ENCODE measurements around the gene RANGRF.

GRCh38 chr17:8318010-8318935, 29.8 kb downstream of the RANGRF start:
- TF ChIP-seq CTCF (IDR thresholded peaks at IDR 0.05) = no peak
- TF ChIP-seq ZFX (IDR thresholded peaks at IDR 0.05; ENCODE audit: borderline replicate concordance) = no peak
